Tibial nerve (tissue), 4 donors: ENCODE data around the gene RGS16.

Experiments used
- CTCF ChIP-seq, 5 experiments: fragments of 200-600 bp in 3 of 5; fragments of 450-650 bp in 2 of 5; sonication (generic) in 3 of 5; IDR thresholded peaks; one replicate each; pipeline ENCODE4 v1.5.1; 2016 to 2019; ENCODE audit warnings: antibody characterized with exemption in 5 of 5, mild to moderate bottlenecking in 3 of 5, moderate library complexity in 2 of 5
- EP300 ChIP-seq, 2 donors: sonication (generic); formaldehyde crosslinking; IDR thresholded peaks; one replicate each; pipeline ENCODE4 v1.6.1; 2017; ENCODE audit warnings: antibody characterized with exemption in 2 of 2, mild to moderate bottlenecking in 1 of 2
- POLR2A ChIP-seq, 2 donors: fragments of 450-650 bp; IDR thresholded peaks; one replicate each; pipeline ENCODE4 v1.6.1; 2017; ENCODE audit warnings: antibody characterized with exemption in 2 of 2, mild to moderate bottlenecking in 2 of 2, moderate library complexity in 2 of 2

- TF ChIP-seq CTCF (IDR thresholded peaks at IDR 0.05) (no peak), POLR2A (IDR thresholded peaks at IDR 0.05) (no peak), EP300 (IDR thresholded peaks at IDR 0.05) (no peak)
Observed at GRCh38 chr1:182643699-182644098, 39.5 kb upstream of the RGS16 start.
